Mesenchymal stem cell (in vitro differentiated cells and primary cell): ENCODE results near the gene LRRC52.

Experiments
- DNase-seq: peaks from one replicate; pipeline ENCODE4 v3.0.0-alpha.2; 2013
- H2AFZ ChIP-seq: one replicate; pipeline ENCODE4 v1.6.1; 2013; ENCODE audit warnings: low read depth, mild to moderate bottlenecking, control low read depth, inconsistent platforms, low read length, moderate library complexity
- H2AK5ac ChIP-seq: 2 replicates; pipeline ENCODE4 v1.6.1; 2013; ENCODE audit warnings: low read length, moderate library complexity, mild to moderate bottlenecking, inconsistent platforms; ENCODE audit not compliant: severe bottlenecking
- H2BK120ac ChIP-seq: one replicate; pipeline ENCODE4 v1.6.1; 2013; ENCODE audit warnings: low read depth, mild to moderate bottlenecking, inconsistent platforms, low read length, moderate library complexity
- H2BK12ac ChIP-seq, 2 experiments: one replicate each; pipeline ENCODE4 v1.6.1; 2013; ENCODE audit warnings: inconsistent platforms in 2 of 2, low read length in 2 of 2, mild to moderate bottlenecking in 2 of 2, moderate library complexity in 2 of 2, control low read depth in 1 of 2
- H2BK15ac ChIP-seq: one replicate; pipeline ENCODE4 v1.6.1; 2013; ENCODE audit warnings: mild to moderate bottlenecking, low read depth, inconsistent platforms; ENCODE audit not compliant: poor library complexity, severe bottlenecking
- H2BK5ac ChIP-seq: 2 replicates; pipeline ENCODE4 v1.6.1; 2013; ENCODE audit warnings: low read depth, mild to moderate bottlenecking, low read length, control low read depth, inconsistent platforms; ENCODE audit not compliant: poor library complexity, severe bottlenecking
- H3K14ac ChIP-seq, 2 experiments: one replicate each; pipeline ENCODE4 v1.6.1; 2013; ENCODE audit warnings: inconsistent platforms in 2 of 2, low read length in 2 of 2, control low read depth in 1 of 2, mild to moderate bottlenecking in 1 of 2, moderate library complexity in 1 of 2
- H3K18ac ChIP-seq, 2 experiments: one replicate each; pipeline ENCODE4 v1.6.1; 2013; ENCODE audit warnings: inconsistent platforms in 2 of 2, low read length in 2 of 2, control low read depth in 1 of 2, low read depth in 1 of 2, mild to moderate bottlenecking in 1 of 2
- H3K23ac ChIP-seq, 2 experiments: one replicate each; pipeline ENCODE4 v1.6.1; 2013; ENCODE audit warnings: inconsistent platforms in 2 of 2, low read length in 2 of 2, mild to moderate bottlenecking in 2 of 2, moderate library complexity in 2 of 2, control low read depth in 1 of 2
- H3K27ac ChIP-seq: 2 replicates; pipeline ENCODE4 v1.5.1; 2013; ENCODE audit warnings: mild to moderate bottlenecking, moderate library complexity, low read length, control low read depth, inconsistent platforms; ENCODE audit not compliant: poor library complexity, severe bottlenecking
- H3K27me3 ChIP-seq, 2 experiments: 2 replicates each; pipeline versions ENCODE4 v1.6.1 to v1.7.0; 2013; ENCODE audit warnings: low read length in 2 of 2, mild to moderate bottlenecking in 2 of 2, moderate library complexity in 2 of 2, control low read depth in 1 of 2, inconsistent platforms in 1 of 2; ENCODE audit not compliant: control insufficient read depth in 1 of 2, insufficient read depth in 1 of 2
- H3K36me3 ChIP-seq, 2 experiments: 2 replicates each; pipeline versions ENCODE4 v1.6.1 to v1.7.0; 2013; ENCODE audit warnings: low read length in 2 of 2, control low read depth in 1 of 2, inconsistent platforms in 1 of 2, low read depth in 1 of 2, mild to moderate bottlenecking in 1 of 2; ENCODE audit not compliant: insufficient read depth in 2 of 2, control insufficient read depth in 1 of 2
- H3K4ac ChIP-seq, 2 experiments: one replicate each; pipeline ENCODE4 v1.6.1; 2013; ENCODE audit warnings: inconsistent platforms in 2 of 2, low read length in 2 of 2, mild to moderate bottlenecking in 2 of 2, moderate library complexity in 2 of 2, control low read depth in 1 of 2, low read depth in 1 of 2
- H3K4me1 ChIP-seq: 2 replicates; pipeline ENCODE4 v1.6.1; 2013; ENCODE audit warnings: low read depth, low read length, control low read depth; ENCODE audit not compliant: control insufficient read depth, insufficient read depth
- H3K4me2 ChIP-seq: 2 replicates; pipeline ENCODE4 v1.6.1; 2013; ENCODE audit warnings: low read length, mild to moderate bottlenecking, inconsistent platforms; ENCODE audit not compliant: poor library complexity, severe bottlenecking
- H3K4me3 ChIP-seq, 2 experiments: 2 replicates each; pipeline versions ENCODE4 v1.5.1 to v1.7.0; 2013; ENCODE audit warnings: low read length in 2 of 2, mild to moderate bottlenecking in 2 of 2, control low read depth in 1 of 2, low read depth in 1 of 2; ENCODE audit not compliant: insufficient read depth in 1 of 2
- H3K79me1 ChIP-seq: replicated peaks from 2 replicates; pipeline ENCODE4 v1.6.1; 2013; ENCODE audit warnings: mild to moderate bottlenecking, control low read depth, low read length, inconsistent platforms; ENCODE audit not compliant: poor library complexity, severe bottlenecking
- H3K9ac ChIP-seq: 2 replicates; pipeline ENCODE4 v1.7.0; 2013; ENCODE audit warnings: mild to moderate bottlenecking, low read length, moderate library complexity
- H3K9me3 ChIP-seq: 2 replicates; pipeline ENCODE4 v1.7.0; 2013; ENCODE audit warnings: mild to moderate bottlenecking, low read length; ENCODE audit not compliant: control insufficient read depth
- H4K8ac ChIP-seq: one replicate; pipeline ENCODE4 v1.6.1; 2013; ENCODE audit warnings: inconsistent platforms, mild to moderate bottlenecking, low read length, moderate library complexity
- H4K91ac ChIP-seq: one replicate; pipeline ENCODE4 v1.6.1; 2013; ENCODE audit warnings: mild to moderate bottlenecking, low read length, inconsistent platforms
- WGBS: methylation state at CpG from one replicate; pipeline ENCODE4 v1.1.7; 2013; ENCODE audit warnings: mixed read lengths; 5-methylcytosine and 5-hydroxymethylcytosine counted together

The LRRC52 gene

GRCh38 chr1:165560883-165561656 is 17.3 kb downstream of the LRRC52 start:
- no peak for DNase-seq
- H3K9me3 ChIP-seq, result no peaks in the 10 kb centered on the region
- no peak overlapping the region for H3K4me3 ChIP-seq
- H4K8ac ChIP-seq, result no peak overlapping the region
- no peak overlapping the region for H4K91ac ChIP-seq
- H3K79me1 ChIP-seq, result no peaks in the 10 kb centered on the region
- H3K27me3 ChIP-seq, result peaks cover 17 to 32% of the 10 kb centered on the region in 2 experiments
- 38% methylated on average over 7 of the region's 9 CpGs for WGBS
- no peak overlapping the region for H2BK120ac ChIP-seq
- no peak overlapping the region for H3K27ac ChIP-seq
- H3K36me3 ChIP-seq, result no peaks in the 10 kb centered on the region
- no peak overlapping the region for H3K18ac ChIP-seq
- H3K4ac ChIP-seq, result no peak overlapping the region
- H2BK15ac ChIP-seq, result no peak overlapping the region
- H2BK12ac ChIP-seq, result no peak overlapping the region
- H3K23ac ChIP-seq, result no peak overlapping the region
- no peak overlapping the region for H2AK5ac ChIP-seq
- no peak overlapping the region for H3K4me2 ChIP-seq
- no peak overlapping the region for H2BK5ac ChIP-seq
- no peak overlapping the region for H2AFZ ChIP-seq
- no peaks in the 10 kb centered on the region for H3K4me1 ChIP-seq
- no peak overlapping the region for H3K9ac ChIP-seq
- no peak overlapping the region for H3K14ac ChIP-seq

- no peaks in the 10 kb centered on the region for H3K79me1 ChIP-seq
- H4K91ac ChIP-seq, result no peak overlapping the region
- no peak overlapping the region for H3K9ac ChIP-seq
- no peak overlapping the region for H3K4ac ChIP-seq
- no peak overlapping the region for H3K27ac ChIP-seq
- H2AK5ac ChIP-seq, result no peak overlapping the region
- H3K14ac ChIP-seq, result no peak overlapping the region
- WGBS, result 68% methylated on average over 7 of the region's 7 CpGs
- H2BK5ac ChIP-seq, result no peak overlapping the region
- peaks cover 17 to 19% of the 10 kb centered on the region in 2 experiments for H3K27me3 ChIP-seq
- no peaks in the 10 kb centered on the region for H3K36me3 ChIP-seq
- H3K4me3 ChIP-seq, result no peak overlapping the region
- H2BK15ac ChIP-seq, result no peak overlapping the region
- no peak overlapping the region for H2BK120ac ChIP-seq
- H3K4me2 ChIP-seq, result no peak overlapping the region
- no peak overlapping the region for H2AFZ ChIP-seq
- no peak overlapping the region for H3K18ac ChIP-seq
- H3K4me1 ChIP-seq, result no peaks in the 10 kb centered on the region
- H3K23ac ChIP-seq, result no peak overlapping the region
- H3K9me3 ChIP-seq, result no peaks in the 10 kb centered on the region
- no peak for DNase-seq
- H2BK12ac ChIP-seq, result no peak overlapping the region
- H4K8ac ChIP-seq, result no peak overlapping the region
These were observed 18.8 kb downstream of the LRRC52 start for GRCh38 chr1:165562571-165562970.

GRCh38 chr1:165563551-165563950 is 19.8 kb downstream of the LRRC52 start:
- H2BK15ac ChIP-seq, result no peak overlapping the region
- no peak overlapping the region for H4K8ac ChIP-seq
- H2BK5ac ChIP-seq, result no peak overlapping the region
- no peak overlapping the region for H3K4ac ChIP-seq
- H3K9me3 ChIP-seq, result no peaks in the 10 kb centered on the region
- DNase-seq, result no peak
- no peaks in the 10 kb centered on the region for H3K36me3 ChIP-seq
- H4K91ac ChIP-seq, result no peak overlapping the region
- no peak overlapping the region for H3K18ac ChIP-seq
- H2AFZ ChIP-seq, result no peak overlapping the region
- no peaks in the 10 kb centered on the region for H3K79me1 ChIP-seq
- no peak overlapping the region for H3K27ac ChIP-seq
- no peak overlapping the region for H2BK12ac ChIP-seq
- no peak overlapping the region for H3K4me3 ChIP-seq
- no peaks in the 10 kb centered on the region for H3K4me1 ChIP-seq
- H3K9ac ChIP-seq, result no peak overlapping the region
- no peak overlapping the region for H3K14ac ChIP-seq
- H3K27me3 ChIP-seq, result peaks cover 22 to 25% of the 10 kb centered on the region in 2 experiments
- no peak overlapping the region for H2AK5ac ChIP-seq
- no peak overlapping the region for H3K23ac ChIP-seq
- 93% methylated on average over 15 of the region's 15 CpGs for WGBS
- H2BK120ac ChIP-seq, result no peak overlapping the region
- no peak overlapping the region for H3K4me2 ChIP-seq

GRCh38 chr1:165564561-165564960 is 20.8 kb downstream of the LRRC52 start:
- no peak overlapping the region for H2BK5ac ChIP-seq
- no peak overlapping the region for H3K4ac ChIP-seq
- H3K36me3 ChIP-seq, result no peaks in the 10 kb centered on the region
- H3K4me2 ChIP-seq, result no peak overlapping the region
- H3K9me3 ChIP-seq, result no peaks in the 10 kb centered on the region
- no peak overlapping the region for H3K27ac ChIP-seq
- no peak overlapping the region for H2BK12ac ChIP-seq
- no peak overlapping the region for H3K4me3 ChIP-seq
- H2AK5ac ChIP-seq, result no peak overlapping the region
- H4K91ac ChIP-seq, result no peak overlapping the region
- 78% methylated on average over 4 of the region's 4 CpGs for WGBS
- H3K14ac ChIP-seq, result no peak overlapping the region
- DNase-seq, result no peak
- no peak overlapping the region for H3K18ac ChIP-seq
- no peak overlapping the region for H2BK120ac ChIP-seq
- no peak overlapping the region for H4K8ac ChIP-seq
- no peak overlapping the region for H2BK15ac ChIP-seq
- H3K79me1 ChIP-seq, result no peaks in the 10 kb centered on the region
- no peak overlapping the region for H3K9ac ChIP-seq
- H3K27me3 ChIP-seq, result peaks cover 22 to 25% of the 10 kb centered on the region in 2 experiments
- no peak overlapping the region for H3K23ac ChIP-seq
- H2AFZ ChIP-seq, result no peak overlapping the region
- no peaks in the 10 kb centered on the region for H3K4me1 ChIP-seq
